CD14-positive monocyte (primary cell): ENCODE measurements around the gene ATG9B. TPM values are rescaled to one million over a fixed set of nuclear protein-coding genes. Genes with fewer than 3 reads are reported as not detected.

Experiments used
- DNase-seq, 3 donors: peaks; one replicate each; pipeline ENCODE4 v3.0.0-alpha.2; 2011 to 2022
- H2AFZ ChIP-seq: 2 replicates; pipeline ENCODE4 v1.6.0; 2012; ENCODE audit warnings: mild to moderate bottlenecking, low read depth, low read length, inconsistent platforms; ENCODE audit not compliant: insufficient read depth, poor library complexity, severe bottlenecking
- H3K27ac ChIP-seq, 2 donors: 1 replicate in 1 of 2; 2 replicates in 1 of 2; pipeline ENCODE4 v1.5.1; 2012 to 2013; ENCODE audit warnings: low read length in 2 of 2, control low read depth in 1 of 2, inconsistent platforms in 1 of 2, low read depth in 1 of 2, mild to moderate bottlenecking in 1 of 2
- H3K27me3 ChIP-seq, 2 donors: one replicate each; pipeline versions ENCODE4 v1.6.0 to v1.6.1; 2011 to 2013; ENCODE audit warnings: low read length in 2 of 2; ENCODE audit not compliant: control insufficient read depth in 2 of 2, insufficient read depth in 2 of 2
- H3K36me3 ChIP-seq, 2 donors: replicated peaks in 1 of 2; 1 replicate in 1 of 2; 2 replicates in 1 of 2; pipeline versions ENCODE4 v1.5.1 to v1.6.1; 2012 to 2013; ENCODE audit warnings: low read length in 2 of 2, control low read depth in 1 of 2, inconsistent platforms in 1 of 2, mild to moderate bottlenecking in 1 of 2; ENCODE audit not compliant: insufficient read depth in 2 of 2, control insufficient read depth in 1 of 2
- H3K4me1 ChIP-seq, 2 donors: 1 replicate in 1 of 2; 2 replicates in 1 of 2; pipeline versions ENCODE4 v1.5.1 to v1.6.1; 2012 to 2013; ENCODE audit warnings: low read length in 2 of 2, control low read depth in 1 of 2, inconsistent platforms in 1 of 2, mild to moderate bottlenecking in 1 of 2, moderate library complexity in 1 of 2; ENCODE audit not compliant: insufficient read depth in 2 of 2, control insufficient read depth in 1 of 2
- H3K4me2 ChIP-seq: replicated peaks from 2 replicates; pipeline ENCODE3; 2012; ENCODE audit warnings: low read length, moderate library complexity, mild to moderate bottlenecking; ENCODE audit not compliant: poor library complexity, severe bottlenecking; ENCODE audit errors: extremely low read depth
- H3K4me3 ChIP-seq, 3 experiments: fragments of 200-600 bp in 1 of 3; sonication (generic) in 1 of 3; replicated peaks in 1 of 3; 1 replicate in 2 of 3; 2 replicates in 1 of 3; pipeline ENCODE4 v1.5.1; 2011 to 2013; ENCODE audit warnings: low read length in 3 of 3, mild to moderate bottlenecking in 3 of 3, control low read depth in 2 of 3, low read depth in 2 of 3, inconsistent platforms in 1 of 3, moderate library complexity in 1 of 3
- H3K79me2 ChIP-seq: 2 replicates; pipeline ENCODE4 v1.6.0; 2012; ENCODE audit warnings: mild to moderate bottlenecking, control low read depth, inconsistent platforms, low read length, moderate library complexity; ENCODE audit not compliant: insufficient read depth
- H3K9ac ChIP-seq: 2 replicates; pipeline ENCODE4 v1.6.0; 2017; ENCODE audit warnings: low read length, mild to moderate bottlenecking; ENCODE audit not compliant: insufficient read depth, poor library complexity, severe bottlenecking
- H3K9me3 ChIP-seq, 2 donors: replicated peaks in 1 of 2; 1 replicate in 1 of 2; 2 replicates in 1 of 2; pipeline versions ENCODE4 v1.5.1 to v1.6.1; 2012 to 2013; ENCODE audit warnings: low read length in 2 of 2, control low read depth in 1 of 2; ENCODE audit not compliant: control insufficient read depth in 1 of 2, insufficient read depth in 1 of 2
- H4K20me1 ChIP-seq: 2 replicates; pipeline ENCODE4 v1.6.0; 2012; ENCODE audit warnings: mild to moderate bottlenecking, low read length, control low read depth, moderate library complexity; ENCODE audit not compliant: insufficient read depth
- H3K27ac Mint-ChIP-seq, 7 donors: one replicate each; pipeline ENCODE4 v1.8.0; 2020; ENCODE audit warnings: mild to moderate bottlenecking in 7 of 7, mixed read lengths in 7 of 7, moderate library complexity in 6 of 7, inconsistent platforms in 2 of 7
- H3K27me3 Mint-ChIP-seq, 3 donors: one replicate each; pipeline ENCODE4 v1.8.0; 2021 to 2022; ENCODE audit warnings: low read depth in 3 of 3, mild to moderate bottlenecking in 3 of 3, mixed read lengths in 3 of 3, moderate library complexity in 3 of 3, inconsistent platforms in 1 of 3
- H3K36me3 Mint-ChIP-seq, 2 donors: one replicate each; pipeline ENCODE4 v1.8.0; 2020; ENCODE audit warnings: mixed read lengths in 2 of 2, inconsistent platforms in 1 of 2, mild to moderate bottlenecking in 1 of 2
- H3K4me1 Mint-ChIP-seq: one replicate; pipeline ENCODE4 v1.8.0; 2020; ENCODE audit warnings: mild to moderate bottlenecking, mixed read lengths
- H3K4me3 Mint-ChIP-seq, 2 donors: one replicate each; pipeline ENCODE4 v1.8.0; 2020; ENCODE audit warnings: mild to moderate bottlenecking in 2 of 2, mixed read lengths in 2 of 2, moderate library complexity in 1 of 2
- H3K9me3 Mint-ChIP-seq, 7 donors: one replicate each; pipeline ENCODE4 v1.8.0; 2020 to 2022; ENCODE audit warnings: mixed read lengths in 7 of 7, mild to moderate bottlenecking in 6 of 7, moderate library complexity in 6 of 7, inconsistent platforms in 2 of 7
- WGBS: methylation state at CpG from one replicate; pipeline ENCODE4 v1.1.5; 2013; ENCODE audit warnings: missing lambda C conversion rate; ENCODE audit not compliant: insufficient coverage; 5-methylcytosine and 5-hydroxymethylcytosine counted together
- intact Hi-C, 2 donors: fragments of 100-400 bp; cut with micrococcal nuclease; formaldehyde crosslinking; loops; one replicate each; pipeline versions ENCODE4 v1.15.0 to v1.15.1; 2023
- polyA plus RNA-seq, 3 donors: library from polyadenylated mRNA; depleted of rRNA in 1 of 3; unstranded in 2 of 3; stranded (reverse) in 1 of 3; fragments of 300-500 nt in 2 of 3; fragments of >200 nt in 1 of 3; fragmentation: Illumina TruSeq in 2 of 3; gene quantifications; 1 replicate in 2 of 3; 2 replicates in 1 of 3; pipeline ENCODE4 v1.2.3, GENCODE V29; 2012 to 2021
- TF ChIP-seq, protein P1 (sequence below): fragments of 200-600 bp; IDR thresholded peaks from one replicate; pipeline ENCODE4 v1.8.0; 2022; ENCODE audit warnings: antibody characterized with exemption, mild to moderate bottlenecking

ATG9B gene
- polyA plus RNA-seq, 3 donors = 0.21 to 0.30 TPM; not detected in 1

GRCh38 chr7:150999497-151000230 lies 24.6 kb downstream of the ATG9B start:
- no peaks in the 10 kb centered on the region for H4K20me1 ChIP-seq
- no peak overlapping the region for H3K4me3 Mint-ChIP-seq
- DNase-seq = no peak
- WGBS = 100% methylated on average over 3 of the region's 5 CpGs
- intact Hi-C loops = no loop called here
- no peaks in the 10 kb centered on the region for H3K36me3 ChIP-seq
- H3K9me3 ChIP-seq = no peaks in the 10 kb centered on the region
- H3K4me3 ChIP-seq = no peak overlapping the region
- H3K4me2 ChIP-seq = no peak overlapping the region
- no peak overlapping the region for H3K27ac Mint-ChIP-seq
- no peak overlapping the region for H3K27ac ChIP-seq
- H3K36me3 Mint-ChIP-seq = no peaks in the 10 kb centered on the region
- H3K79me2 ChIP-seq = no peaks in the 10 kb centered on the region
- TF ChIP-seq, protein P1, sequence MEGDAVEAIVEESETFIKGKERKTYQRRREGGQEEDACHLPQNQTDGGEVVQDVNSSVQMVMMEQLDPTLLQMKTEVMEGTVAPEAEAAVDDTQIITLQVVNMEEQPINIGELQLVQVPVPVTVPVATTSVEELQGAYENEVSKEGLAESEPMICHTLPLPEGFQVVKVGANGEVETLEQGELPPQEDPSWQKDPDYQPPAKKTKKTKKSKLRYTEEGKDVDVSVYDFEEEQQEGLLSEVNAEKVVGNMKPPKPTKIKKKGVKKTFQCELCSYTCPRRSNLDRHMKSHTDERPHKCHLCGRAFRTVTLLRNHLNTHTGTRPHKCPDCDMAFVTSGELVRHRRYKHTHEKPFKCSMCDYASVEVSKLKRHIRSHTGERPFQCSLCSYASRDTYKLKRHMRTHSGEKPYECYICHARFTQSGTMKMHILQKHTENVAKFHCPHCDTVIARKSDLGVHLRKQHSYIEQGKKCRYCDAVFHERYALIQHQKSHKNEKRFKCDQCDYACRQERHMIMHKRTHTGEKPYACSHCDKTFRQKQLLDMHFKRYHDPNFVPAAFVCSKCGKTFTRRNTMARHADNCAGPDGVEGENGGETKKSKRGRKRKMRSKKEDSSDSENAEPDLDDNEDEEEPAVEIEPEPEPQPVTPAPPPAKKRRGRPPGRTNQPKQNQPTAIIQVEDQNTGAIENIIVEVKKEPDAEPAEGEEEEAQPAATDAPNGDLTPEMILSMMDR = no peak
- H3K27me3 ChIP-seq = peaks cover 0 to 10% of the 10 kb centered on the region in 2 donors
- peaks cover 23% of the 10 kb centered on the region for H3K4me1 Mint-ChIP-seq
- peaks cover 14 to 19% of the 10 kb centered on the region in 2 donors for H3K4me1 ChIP-seq
- H3K9me3 Mint-ChIP-seq = peaks cover 0 to 2% (median 0%) of the 10 kb centered on the region in 7 donors
- no peak overlapping the region for H3K9ac ChIP-seq
- H3K27me3 Mint-ChIP-seq = peaks cover 19 to 44% (median 25%) of the 10 kb centered on the region in 3 donors
- H2AFZ ChIP-seq = no peak overlapping the region

DNA sequence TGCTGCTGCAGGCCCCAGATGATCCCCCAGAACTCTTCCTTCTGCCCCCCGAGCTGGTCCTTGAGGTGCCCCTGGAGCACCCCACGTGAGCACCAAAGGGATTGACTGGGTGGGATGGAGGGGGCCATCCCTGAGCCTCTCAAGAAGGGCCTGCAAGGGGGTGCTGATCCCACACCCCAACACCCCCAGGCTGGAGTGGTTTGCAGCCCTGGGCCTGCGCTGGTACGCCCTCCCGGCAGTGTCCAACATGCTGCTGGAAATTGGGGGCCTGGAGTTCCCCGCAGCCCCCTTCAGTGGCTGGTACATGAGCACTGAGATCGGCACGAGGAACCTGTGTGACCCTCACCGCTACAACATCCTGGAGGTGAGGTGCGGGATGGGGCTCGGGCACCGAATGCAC lies 25.3 kb downstream of the ATG9B start:
- peaks cover 19 to 41% (median 25%) of the 10 kb centered on the region in 3 donors for H3K27me3 Mint-ChIP-seq
- WGBS = 95% methylated on average over 10 of the region's 12 CpGs
- Histone ChIP-seq H2AFZ (no peak overlapping the region), H3K27me3 (peaks cover 0 to 10% of the 10 kb centered on the region in 2 donors), H3K79me2 (no peaks in the 10 kb centered on the region), H3K27ac (no peak overlapping the region), H3K4me1 (peaks cover 21 to 26% of the 10 kb centered on the region in 2 donors), H3K9ac (no peak overlapping the region), H3K4me2 (no peak overlapping the region), H3K9me3 (no peaks in the 10 kb centered on the region), H4K20me1 (no peaks in the 10 kb centered on the region), H3K4me3 (no peak overlapping the region), H3K36me3 (no peaks in the 10 kb centered on the region)
- intact Hi-C loops = no loop called here
- no peak overlapping the region for H3K27ac Mint-ChIP-seq
- peaks cover 30% of the 10 kb centered on the region for H3K4me1 Mint-ChIP-seq
- DNase-seq = no peak
- H3K4me3 Mint-ChIP-seq = no peak overlapping the region
- TF ChIP-seq, protein P1 = no peak
- H3K36me3 Mint-ChIP-seq = no peaks in the 10 kb centered on the region
- peaks cover 0 to 2% (median 0%) of the 10 kb centered on the region in 7 donors for H3K9me3 Mint-ChIP-seq
